Stomach (tissue), 9 donors: ENCODE data around the gene PAX2. TPM values are rescaled to one million over a fixed set of nuclear protein-coding genes. Genes with fewer than 3 reads are reported as not detected.
A peak's percentile ranks its signal among the peaks of the same experiment; 100 is the strongest.

ENCODE experiments used
- DNase-seq, 2 donors: peaks; one replicate each; pipeline versions ENCODE4 v3.0.0 to v3.0.0-alpha.2; 2013 to 2019
- H3K27ac ChIP-seq, 5 donors: fragments of 200-600 bp in 4 of 5; sonication (generic) in 4 of 5; one replicate each; pipeline ENCODE4 v1.5.1; 2013 to 2019; ENCODE audit warnings: mild to moderate bottlenecking in 1 of 5, moderate library complexity in 1 of 5
- H3K27me3 ChIP-seq, 3 donors: fragments of 200-600 bp; sonication (generic); one replicate each; pipeline ENCODE4 v1.5.1; 2017 to 2019; ENCODE audit warnings: mixed run types in 1 of 3
- H3K36me3 ChIP-seq, 4 donors: fragments of 200-600 bp; sonication (generic); 1 replicate in 3 of 4; 2 replicates in 1 of 4; pipeline ENCODE4 v1.5.1; 2016 to 2019
- H3K4me1 ChIP-seq, 4 donors: fragments of 200-600 bp; sonication (generic); one replicate each; pipeline ENCODE4 v1.5.1; 2016 to 2019
- H3K4me3 ChIP-seq, 4 donors: fragments of 200-600 bp; sonication (generic) in 3 of 4; one replicate each; pipeline ENCODE4 v1.5.1; 2016 to 2019; ENCODE audit warnings: mild to moderate bottlenecking in 1 of 4
- H3K9me3 ChIP-seq, 4 donors: fragments of 200-600 bp; sonication (generic); one replicate each; pipeline ENCODE4 v1.5.1; 2016 to 2019
- EP300 ChIP-seq: sonication (generic); formaldehyde crosslinking; IDR thresholded peaks from one replicate; pipeline ENCODE4 v1.6.1; 2017; ENCODE audit warnings: antibody characterized with exemption
- POLR2A ChIP-seq, 4 donors: fragments of 450-650 bp; IDR thresholded peaks; one replicate each; pipeline ENCODE4 v1.6.1; 2016; ENCODE audit warnings: antibody characterized with exemption in 4 of 4, control low read depth in 2 of 4, mild to moderate bottlenecking in 1 of 4, moderate library complexity in 1 of 4
- POLR2AphosphoS5 ChIP-seq, 3 donors: sonication (generic); formaldehyde crosslinking; IDR thresholded peaks; one replicate each; pipeline ENCODE4 v1.6.1; 2016; ENCODE audit warnings: antibody characterized with exemption in 3 of 3
- WGBS, 5 donors: extraction: QIAGEN DNeasy Blood & Tissue Kit in 3 of 5; methylation state at CpG; one replicate each; pipeline versions ENCODE4 v1.1.5 to v1.1.7; 2013 to 2018; 5-methylcytosine and 5-hydroxymethylcytosine counted together
- intact Hi-C: fragments of 100-400 bp; cut with DNase I; formaldehyde crosslinking; loops from one replicate; pipeline ENCODE4 v1.15.1; 2023; ENCODE audit warnings: low total_unique reads
- polyA plus RNA-seq, 3 donors: library from polyadenylated mRNA; stranded (reverse); fragments of 200-250 nt; gene quantifications; one replicate each; pipeline ENCODE4 v1.2.3, GENCODE V29; 2013
- total RNA-seq, 5 donors: library from RNA; depleted of rRNA; stranded (reverse); fragments of >200 nt; gene quantifications; one replicate each; pipeline versions ENCODE4 v1.1.0 to v1.2.3, GENCODE V29; 2014 to 2016
- TF ChIP-seq, protein P1 (sequence below), 7 experiments: fragments of 450-650 bp in 4 of 7; fragments of 200-600 bp in 3 of 7; sonication (generic) in 3 of 7; IDR thresholded peaks; one replicate each; pipeline ENCODE4 v1.5.1; 2016 to 2019; ENCODE audit warnings: antibody characterized with exemption in 7 of 7, control low read depth in 2 of 7, mild to moderate bottlenecking in 1 of 7
- donor health status: healthy with polysubstance abuse.
- donor health status: Bipolar disorder and iron deficiency.
- donor health status: healthy.

The PAX2 gene
- total and polyA plus RNA-seq, 8 donors: not detected

- no peak overlapping the region for H3K27ac ChIP-seq
- H3K4me3 ChIP-seq: no peak overlapping the region
- no peak for DNase-seq
- WGBS, 5 donors: 21 to 32% (median 25%) methylated on average over 7 of the region's 7 CpGs
- TF ChIP-seq, protein P1, sequence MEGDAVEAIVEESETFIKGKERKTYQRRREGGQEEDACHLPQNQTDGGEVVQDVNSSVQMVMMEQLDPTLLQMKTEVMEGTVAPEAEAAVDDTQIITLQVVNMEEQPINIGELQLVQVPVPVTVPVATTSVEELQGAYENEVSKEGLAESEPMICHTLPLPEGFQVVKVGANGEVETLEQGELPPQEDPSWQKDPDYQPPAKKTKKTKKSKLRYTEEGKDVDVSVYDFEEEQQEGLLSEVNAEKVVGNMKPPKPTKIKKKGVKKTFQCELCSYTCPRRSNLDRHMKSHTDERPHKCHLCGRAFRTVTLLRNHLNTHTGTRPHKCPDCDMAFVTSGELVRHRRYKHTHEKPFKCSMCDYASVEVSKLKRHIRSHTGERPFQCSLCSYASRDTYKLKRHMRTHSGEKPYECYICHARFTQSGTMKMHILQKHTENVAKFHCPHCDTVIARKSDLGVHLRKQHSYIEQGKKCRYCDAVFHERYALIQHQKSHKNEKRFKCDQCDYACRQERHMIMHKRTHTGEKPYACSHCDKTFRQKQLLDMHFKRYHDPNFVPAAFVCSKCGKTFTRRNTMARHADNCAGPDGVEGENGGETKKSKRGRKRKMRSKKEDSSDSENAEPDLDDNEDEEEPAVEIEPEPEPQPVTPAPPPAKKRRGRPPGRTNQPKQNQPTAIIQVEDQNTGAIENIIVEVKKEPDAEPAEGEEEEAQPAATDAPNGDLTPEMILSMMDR (IDR thresholded peaks at IDR 0.05): no peak
- TF ChIP-seq POLR2AphosphoS5 (IDR thresholded peaks at IDR 0.05) (no peak), POLR2A (IDR thresholded peaks at IDR 0.05) (no peak), EP300 (no peak)
- peaks cover 41 to 56% (median 48%) of the 10 kb centered on the region in 4 donors for H3K4me1 ChIP-seq
- intact Hi-C loops: no loop called here
- peaks cover 38 to 100% (median 96%) of the 10 kb centered on the region in 3 donors for H3K27me3 ChIP-seq
- no peaks in the 10 kb centered on the region for H3K9me3 ChIP-seq
- H3K36me3 ChIP-seq: no peaks in the 10 kb centered on the region
Measured at GRCh38 chr10:100735087-100735336, 10.4 kb upstream of the PAX2 start.

DNA sequence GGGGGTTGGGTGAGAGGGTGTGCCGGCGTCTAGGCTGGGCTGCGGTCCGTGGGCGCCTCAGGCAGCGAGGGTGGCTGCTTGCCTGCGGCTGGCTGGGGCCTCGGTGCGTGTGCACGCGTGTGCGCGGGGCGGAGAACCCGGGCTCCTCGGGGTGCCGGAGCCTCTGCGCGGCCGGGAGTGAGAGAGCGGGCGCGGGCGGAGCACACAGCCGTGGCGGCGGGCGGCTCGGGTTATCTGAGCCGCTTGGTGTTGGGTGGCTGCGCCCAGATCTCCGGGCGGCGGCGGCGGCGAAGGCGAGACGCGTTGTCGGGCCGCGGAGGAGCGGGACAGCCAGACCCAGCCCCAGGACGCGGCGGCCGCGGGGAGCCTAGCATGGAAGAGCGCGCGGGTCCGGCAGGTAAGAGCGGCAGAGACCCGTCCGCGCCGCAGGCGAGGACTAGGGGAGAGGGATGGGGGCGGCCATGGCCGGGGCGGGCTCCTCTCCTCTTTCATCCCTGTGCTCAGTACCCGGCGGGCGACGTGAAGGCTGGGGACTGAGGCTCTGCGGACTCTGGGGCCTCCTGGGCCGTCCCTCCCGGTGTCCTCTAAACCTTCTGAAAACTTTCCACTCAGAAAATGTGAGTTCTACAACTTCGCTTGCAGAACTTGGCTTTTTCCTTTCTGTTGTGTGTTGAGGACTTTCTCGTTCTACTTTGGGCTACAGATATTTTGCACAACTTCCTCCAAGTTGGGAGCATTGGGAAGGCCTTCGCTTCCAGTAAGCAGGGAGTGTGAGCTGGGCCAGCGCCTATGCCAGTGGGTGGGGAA lies 9.8 kb upstream of the PAX2 start:
- H3K36me3 ChIP-seq: no peaks in the 10 kb centered on the region
- 4 to 11% (median 6%) methylated on average over 30 to 73 of the region's 73 CpGs for WGBS, 5 donors
- H3K27me3 ChIP-seq: peaks cover 38 to 100% (median 96%) of the 10 kb centered on the region in 3 donors
- intact Hi-C loops: no loop called here
- peaks cover 36 to 53% (median 43%) of the 10 kb centered on the region in 4 donors for H3K4me1 ChIP-seq
- no peak overlapping the region for H3K27ac ChIP-seq
- TF ChIP-seq POLR2A (IDR thresholded peaks at IDR 0.05) (no peak), EP300 (no peak), POLR2AphosphoS5 (IDR thresholded peaks at IDR 0.05) (no peak)
- TF ChIP-seq, protein P1 (IDR thresholded peaks at IDR 0.05): no peak
- no peaks in the 10 kb centered on the region for H3K9me3 ChIP-seq
- DNase-seq: no peak
- peak overlapping the region in 1 of 4 donors; percentile 6 for H3K4me3 ChIP-seq

DNA sequence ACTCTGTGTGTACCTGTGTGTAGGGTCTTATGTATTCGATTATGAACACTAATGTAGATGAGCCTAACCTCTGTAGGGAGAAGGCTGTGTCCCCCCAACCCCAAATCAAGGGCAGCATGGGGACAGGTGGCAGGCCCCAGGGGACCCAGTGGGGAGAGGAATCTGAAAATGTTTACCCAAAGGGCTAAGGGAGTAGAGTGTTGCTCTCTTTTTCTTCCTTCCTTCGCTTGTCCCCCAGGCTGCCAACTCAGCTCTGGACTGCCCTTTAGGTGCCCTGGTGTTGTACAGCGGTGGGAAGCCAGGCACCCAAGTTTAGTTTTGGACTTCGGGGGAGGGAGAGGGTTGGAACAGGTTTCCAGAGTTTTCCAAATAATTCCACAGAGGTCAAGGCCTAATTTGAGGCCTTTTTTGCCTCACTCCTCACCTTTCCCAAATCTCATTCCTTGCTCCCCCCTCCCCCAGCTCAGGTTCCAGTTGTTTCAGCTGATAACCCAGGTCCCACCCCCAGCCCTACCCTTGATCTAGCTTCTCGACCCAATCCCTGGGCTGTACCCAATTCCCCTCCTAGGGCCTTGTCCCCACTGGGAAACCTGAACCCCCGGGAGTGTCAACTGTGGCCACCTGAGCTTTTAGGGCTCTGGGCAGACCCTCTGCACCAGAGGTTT lies 9.1 kb upstream of the PAX2 start:
- no peaks in the 10 kb centered on the region for H3K9me3 ChIP-seq
- 46 to 55% (median 49%) methylated on average over 6 of the region's 6 CpGs for WGBS, 5 donors
- H3K27ac ChIP-seq: no peak overlapping the region
- H3K36me3 ChIP-seq: no peaks in the 10 kb centered on the region
- intact Hi-C loops: no loop called here
- peaks cover 42 to 100% (median 96%) of the 10 kb centered on the region in 3 donors for H3K27me3 ChIP-seq
- no peak overlapping the region for H3K4me3 ChIP-seq
- no peak for TF ChIP-seq EP300
- TF ChIP-seq, protein P1 (IDR thresholded peaks at IDR 0.05): no peak
- no peak for TF ChIP-seq POLR2A (IDR thresholded peaks at IDR 0.05)
- no peak for TF ChIP-seq POLR2AphosphoS5 (IDR thresholded peaks at IDR 0.05)
- no peak for DNase-seq
- peaks cover 29 to 47% (median 37%) of the 10 kb centered on the region in 4 donors for H3K4me1 ChIP-seq

DNA sequence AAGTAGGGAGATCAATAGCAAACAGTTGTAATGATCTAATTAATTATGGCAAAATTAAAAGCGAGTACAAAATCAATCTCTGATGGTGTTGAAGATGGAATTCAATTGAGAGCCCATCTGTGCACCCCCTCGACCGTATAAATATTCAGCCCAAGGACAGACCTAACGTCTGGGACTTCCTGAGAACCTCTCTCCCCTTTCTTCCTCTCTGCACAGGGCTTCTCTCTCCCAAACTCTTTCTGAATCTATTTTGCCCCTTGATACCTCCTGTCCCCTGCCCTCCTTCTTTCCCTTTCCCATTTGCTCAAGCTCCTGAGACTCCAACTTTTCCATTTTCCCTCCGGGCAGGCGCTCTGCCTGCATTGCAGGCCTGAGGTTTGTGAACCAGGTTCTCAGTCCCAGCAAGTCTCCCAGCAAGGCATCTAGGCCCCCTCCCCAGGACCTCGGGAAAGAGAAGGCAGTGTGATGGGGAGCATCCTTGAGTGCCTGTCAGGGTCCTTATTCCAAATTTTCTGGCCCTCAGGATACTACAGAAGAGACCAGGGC lies 8.5 kb upstream of the PAX2 start:
- Histone ChIP-seq H3K4me3 (peak overlapping the region in 3 of 4 donors; percentile 26 to 47 (median 34)), H3K27me3 (peaks cover 46 to 100% (median 96%) of the 10 kb centered on the region in 3 donors)
- WGBS, 5 donors: 47 to 56% (median 51%) methylated on average over 7 of the region's 7 CpGs

More for the DNA sequence above, 8.5 kb upstream of the PAX2 start:
- intact Hi-C loops: no loop called here
- peaks cover 29 to 52% (median 38%) of the 10 kb centered on the region in 4 donors for H3K4me1 ChIP-seq
- no peak overlapping the region for H3K27ac ChIP-seq
- no peaks in the 10 kb centered on the region for H3K36me3 ChIP-seq
- no peak for DNase-seq
- TF ChIP-seq POLR2AphosphoS5 (IDR thresholded peaks at IDR 0.05) (no peak), POLR2A (IDR thresholded peaks at IDR 0.05) (no peak), EP300 (no peak)
- TF ChIP-seq, protein P1 (IDR thresholded peaks at IDR 0.05): no peak
- H3K9me3 ChIP-seq: no peaks in the 10 kb centered on the region
